Epithelial cell of proximal tubule (primary cell): Measurements from ENCODE around the gene FAM227A. TPM values are rescaled to one million over a fixed set of nuclear protein-coding genes. Genes with fewer than 3 reads are reported as not detected.

Source experiments
- DNase-seq: peaks from one replicate; pipeline ENCODE4 v3.0.0-alpha.2; 2011; ENCODE audit warnings: low read depth
- H3K4me3 ChIP-seq: 2 replicates; pipeline ENCODE4 v1.5.1; 2011; ENCODE audit warnings: low read depth, mild to moderate bottlenecking, low read length
- total RNA-seq: library from RNA; depleted of rRNA; stranded (reverse); fragments of >200 nt; gene quantifications from 2 replicates; pipeline ENCODE4 v1.2.3, GENCODE V29; 2015
- TF ChIP-seq, protein P1 (sequence below): conservative IDR thresholded peaks from 2 replicates; pipeline ENCODE4 v1.5.1; 2012; ENCODE audit warnings: low read depth, mild to moderate bottlenecking, low read length

FAM227A gene
- total RNA-seq, 1 donor from 2014 or later = 2.0 TPM

DNA sequence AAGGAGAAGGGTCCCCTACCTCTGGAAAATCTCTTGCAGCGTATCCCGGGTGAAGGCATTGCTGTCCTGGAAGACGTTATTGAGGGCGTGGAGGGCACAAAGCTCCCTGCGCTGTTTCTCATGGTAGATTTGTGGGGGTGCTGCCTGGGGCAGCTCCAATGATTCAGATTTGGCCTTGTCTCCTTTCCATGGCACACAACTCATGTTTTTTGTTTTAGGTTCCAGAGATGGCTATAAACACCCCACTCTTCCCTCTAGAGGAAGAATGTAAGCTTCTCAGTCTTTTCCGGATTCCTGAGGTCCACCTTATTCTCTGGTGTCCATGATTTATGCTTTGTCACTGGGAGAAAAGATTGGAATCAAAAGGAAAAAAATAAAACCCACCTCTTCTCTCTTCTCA is 43.6 kb upstream of the FAM227A start:
- TF ChIP-seq, protein P1, sequence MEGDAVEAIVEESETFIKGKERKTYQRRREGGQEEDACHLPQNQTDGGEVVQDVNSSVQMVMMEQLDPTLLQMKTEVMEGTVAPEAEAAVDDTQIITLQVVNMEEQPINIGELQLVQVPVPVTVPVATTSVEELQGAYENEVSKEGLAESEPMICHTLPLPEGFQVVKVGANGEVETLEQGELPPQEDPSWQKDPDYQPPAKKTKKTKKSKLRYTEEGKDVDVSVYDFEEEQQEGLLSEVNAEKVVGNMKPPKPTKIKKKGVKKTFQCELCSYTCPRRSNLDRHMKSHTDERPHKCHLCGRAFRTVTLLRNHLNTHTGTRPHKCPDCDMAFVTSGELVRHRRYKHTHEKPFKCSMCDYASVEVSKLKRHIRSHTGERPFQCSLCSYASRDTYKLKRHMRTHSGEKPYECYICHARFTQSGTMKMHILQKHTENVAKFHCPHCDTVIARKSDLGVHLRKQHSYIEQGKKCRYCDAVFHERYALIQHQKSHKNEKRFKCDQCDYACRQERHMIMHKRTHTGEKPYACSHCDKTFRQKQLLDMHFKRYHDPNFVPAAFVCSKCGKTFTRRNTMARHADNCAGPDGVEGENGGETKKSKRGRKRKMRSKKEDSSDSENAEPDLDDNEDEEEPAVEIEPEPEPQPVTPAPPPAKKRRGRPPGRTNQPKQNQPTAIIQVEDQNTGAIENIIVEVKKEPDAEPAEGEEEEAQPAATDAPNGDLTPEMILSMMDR = no peak
- no peak for DNase-seq
- H3K4me3 ChIP-seq = peak overlapping the region; percentile 73

DNA sequence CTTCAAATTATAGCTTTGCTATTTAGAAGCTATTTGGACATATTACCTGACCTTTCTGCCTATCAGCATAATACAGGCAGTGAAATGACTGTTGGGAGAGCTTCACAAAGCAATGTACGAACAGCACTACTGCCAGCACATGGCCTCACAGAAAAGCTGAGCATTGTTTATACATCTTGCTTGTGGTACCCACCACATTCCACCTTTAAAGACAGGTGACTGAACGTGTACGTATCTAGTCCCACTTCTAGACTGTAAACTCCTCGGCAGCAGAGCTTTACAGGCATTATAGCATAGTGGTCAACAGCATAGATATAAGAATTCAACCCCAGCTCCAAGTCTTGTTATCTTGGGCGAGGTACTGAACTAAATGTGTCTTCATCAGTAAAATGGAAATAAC is 43.0 kb upstream of the FAM227A start:
- DNase-seq = no peak
- peak overlapping the region; percentile 73 for H3K4me3 ChIP-seq

DNA sequence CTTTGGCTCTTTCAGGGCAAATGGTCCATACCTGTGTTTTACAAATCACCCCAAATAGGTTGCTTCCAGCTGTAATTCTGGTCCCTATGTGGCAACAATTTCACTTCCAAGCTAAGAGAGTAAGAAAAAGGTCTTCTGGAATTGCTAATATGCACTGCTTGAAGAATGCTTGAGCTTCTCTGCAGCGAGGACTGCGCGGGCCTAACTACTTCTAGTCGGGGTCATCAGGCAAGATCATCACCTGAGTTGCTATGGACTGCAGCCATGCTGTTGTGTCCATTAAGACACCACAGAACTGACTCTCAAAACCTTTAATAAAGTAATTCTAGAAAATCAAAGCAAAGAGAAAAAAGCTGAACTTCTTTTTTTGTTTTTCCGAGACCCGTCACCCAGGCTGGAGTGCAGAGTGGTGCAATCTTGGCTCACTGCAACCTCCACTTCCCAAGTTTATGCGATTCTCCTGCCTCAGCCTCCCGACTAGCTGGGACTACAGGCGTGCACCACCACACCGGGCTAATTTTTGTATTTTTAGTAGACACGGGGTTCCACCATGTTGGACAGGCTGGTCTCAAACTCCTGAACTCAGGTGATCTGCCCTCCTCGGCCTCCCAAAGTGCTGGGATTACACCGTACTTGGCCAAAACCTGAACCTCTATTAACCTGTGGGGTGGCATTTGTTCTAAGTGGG is 42.4 kb upstream of the FAM227A start:
- peak overlapping the region; percentile 73 for H3K4me3 ChIP-seq
- TF ChIP-seq, protein P1 = no peak
- DNase-seq = no peak

More for the DNA sequence above, 43.0 kb upstream of the FAM227A start:
- TF ChIP-seq, protein P1 = no peak

DNA sequence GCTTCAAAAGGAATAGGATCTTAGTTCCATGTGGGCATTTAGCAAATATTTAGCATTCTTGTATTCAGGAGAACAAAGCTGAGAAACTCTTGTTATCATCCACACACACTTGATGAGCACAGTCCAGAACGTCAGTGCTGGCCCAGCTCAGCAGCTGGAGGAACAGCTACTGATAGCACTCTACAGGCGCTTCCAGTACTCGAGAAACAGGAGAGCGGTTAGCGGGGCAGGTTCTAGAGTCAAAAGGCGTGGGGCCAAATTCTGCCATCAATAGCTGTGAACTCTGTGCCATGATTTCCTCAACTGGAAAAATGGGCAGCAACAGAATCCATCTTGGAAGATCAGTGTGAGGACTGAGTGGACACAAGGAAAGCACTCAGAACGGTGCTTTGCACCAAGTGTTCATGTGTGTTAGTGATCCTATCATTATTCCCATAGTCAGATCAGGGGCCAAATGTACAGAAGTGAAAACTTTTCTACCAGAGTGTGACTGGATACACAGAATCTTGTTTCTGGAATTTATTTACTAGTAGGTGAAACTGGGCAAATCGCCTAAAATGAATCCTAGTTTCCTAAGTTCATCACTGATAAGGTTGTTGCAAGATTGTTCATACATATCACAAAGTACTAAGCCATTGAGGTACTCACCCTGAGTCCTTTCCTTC is 41.4 kb upstream of the FAM227A start:
- TF ChIP-seq, protein P1 = no peak
- peak overlapping the region; percentile 73 for H3K4me3 ChIP-seq

DNA sequence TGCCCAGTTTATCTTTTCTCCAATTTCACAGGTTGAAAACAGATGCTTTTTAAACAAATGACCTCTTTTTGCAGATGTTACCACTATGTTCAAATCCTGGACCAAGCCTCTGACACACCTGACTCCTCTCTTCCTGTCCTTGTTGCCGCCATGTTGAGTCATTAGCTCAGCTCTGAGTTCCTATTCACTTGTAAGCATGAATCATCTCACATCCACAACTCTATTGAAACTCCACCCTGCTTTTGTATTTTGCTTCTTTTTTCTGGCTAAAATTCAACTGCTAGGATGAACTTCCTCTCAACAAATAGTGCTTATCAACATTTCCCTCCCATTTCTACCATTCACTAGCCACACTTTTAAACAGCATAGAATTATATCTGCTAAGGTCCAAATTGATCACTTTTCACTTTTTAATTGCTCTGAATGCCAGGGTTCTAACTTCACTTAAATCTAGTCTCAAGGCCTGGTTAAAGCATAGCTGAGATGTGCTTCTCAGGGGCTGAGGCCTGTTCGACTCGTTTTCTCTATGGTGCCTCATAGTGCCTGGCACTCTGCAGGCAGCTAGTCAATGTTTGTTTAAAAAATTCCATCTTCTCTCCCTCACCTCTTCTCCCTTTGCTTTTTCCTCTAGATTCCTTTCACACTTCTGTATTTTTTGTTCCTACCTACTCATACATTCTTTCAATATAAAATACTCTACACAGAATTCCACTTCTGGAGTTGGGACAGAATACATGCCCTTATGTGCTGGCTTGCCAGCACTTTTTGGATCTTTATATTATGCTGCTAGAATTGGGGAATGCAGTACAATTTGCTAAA is 40.6 kb upstream of the FAM227A start:
- H3K4me3 ChIP-seq = peak overlapping the region; percentile 73
- TF ChIP-seq, protein P1 = no peak
- DNase-seq = no peak

More for the DNA sequence above, 41.4 kb upstream of the FAM227A start:
- no peak for DNase-seq

DNA sequence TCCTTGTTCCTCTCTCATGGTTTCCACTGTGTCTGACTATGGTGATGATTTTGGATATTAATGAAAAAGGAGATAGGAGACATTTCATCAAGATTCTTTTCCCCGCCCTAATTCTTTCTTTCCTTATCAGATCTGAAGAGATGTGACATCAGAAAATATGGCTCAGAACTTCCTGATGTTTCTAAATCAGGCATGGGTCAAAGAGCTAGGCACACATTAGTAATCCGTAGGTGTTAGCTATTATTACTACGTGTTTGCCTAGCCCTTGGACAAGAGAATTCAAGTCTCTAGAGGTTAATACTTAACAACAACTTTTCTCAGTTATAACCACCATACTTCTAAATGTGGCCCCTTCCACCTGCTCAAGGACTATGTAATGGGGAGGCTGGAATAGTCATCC is 38.7 kb upstream of the FAM227A start:
- no peak overlapping the region for H3K4me3 ChIP-seq
- TF ChIP-seq, protein P1 = no peak
- no peak for DNase-seq
